HT1080 (cell line): Measurements from ENCODE around the gene DDX20. TPM values are rescaled to one million over a fixed set of nuclear protein-coding genes. Genes with fewer than 3 reads are reported as not detected.
"Not testable (repeated sequence)": the region's sequence is repeated elsewhere in the genome, so short reads cannot be mapped to it uniquely, and the experiment has no call there.

ENCODE experiments used
- DNase-seq: peaks from one replicate; pipeline ENCODE4 v3.0.0-alpha.2; 2015; ENCODE audit warnings: low read depth
- total RNA-seq: library from RNA; depleted of rRNA; stranded (reverse); fragments of >200 nt; shearing (Covaris generic); gene quantifications from 2 replicates; pipeline ENCODE4 v1.2.3, GENCODE V29; 2014

Gene DDX20
- total RNA-seq, 1 experiment from 2014 or later, result 32.4 TPM

- DNase-seq, result no peak
Measured at GRCh38 chr1:111732718-111733117, 23.0 kb upstream of the DDX20 start.

GRCh38 chr1:111733183-111733991, 22.3 kb upstream of the DDX20 start:
- peak; percentile 85 for DNase-seq

GRCh38 chr1:111733992-111734341, 21.7 kb upstream of the DDX20 start:
- DNase-seq, result no peak

GRCh38 chr1:111734426-111734825, 21.3 kb upstream of the DDX20 start:
- no peak for DNase-seq

DNA sequence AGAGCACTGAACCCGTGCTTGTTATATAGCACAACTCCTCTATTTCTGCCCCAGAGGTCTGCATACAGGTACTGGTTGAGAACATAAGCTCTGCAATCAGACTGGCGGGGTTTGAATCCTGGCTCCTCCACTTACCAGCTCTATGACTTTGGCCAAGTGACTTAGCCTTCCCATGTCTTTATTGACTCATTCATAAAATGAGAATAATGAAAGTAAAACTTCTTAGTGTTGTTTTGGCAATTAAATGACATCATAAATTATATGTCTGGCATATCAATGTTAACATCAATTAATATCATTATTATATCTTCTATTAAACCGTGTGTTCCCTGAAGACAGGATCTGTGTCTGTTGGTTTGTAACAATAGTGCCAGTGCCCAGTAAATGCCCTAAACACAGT, 20.8 kb upstream of the DDX20 start:
- no peak for DNase-seq

DNA sequence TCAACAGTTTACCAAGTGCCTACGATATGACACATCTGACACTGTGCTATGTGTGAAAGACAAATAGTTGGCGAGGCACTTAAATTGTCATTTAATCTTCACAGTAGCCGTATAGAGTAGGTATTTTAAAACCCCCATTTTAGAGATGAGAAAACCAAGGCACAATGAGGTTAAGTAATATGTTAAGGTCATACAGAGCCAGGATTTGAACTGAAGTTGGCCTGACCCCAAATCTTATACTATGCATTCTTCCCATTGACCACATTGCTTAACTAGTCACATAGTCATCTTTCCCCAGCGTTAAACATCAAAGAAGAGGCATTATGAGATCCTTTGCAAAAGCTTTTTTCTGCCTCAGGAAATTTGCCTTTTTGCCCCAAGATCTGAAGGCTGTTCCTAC, 20.4 kb upstream of the DDX20 start:
- DNase-seq, result no peak

- no peak for DNase-seq
Measured at GRCh38 chr1:111735858-111736544, 19.7 kb upstream of the DDX20 start.

- DNase-seq, result no peak
Measured at GRCh38 chr1:111736548-111737215, 19.0 kb upstream of the DDX20 start.

DNA sequence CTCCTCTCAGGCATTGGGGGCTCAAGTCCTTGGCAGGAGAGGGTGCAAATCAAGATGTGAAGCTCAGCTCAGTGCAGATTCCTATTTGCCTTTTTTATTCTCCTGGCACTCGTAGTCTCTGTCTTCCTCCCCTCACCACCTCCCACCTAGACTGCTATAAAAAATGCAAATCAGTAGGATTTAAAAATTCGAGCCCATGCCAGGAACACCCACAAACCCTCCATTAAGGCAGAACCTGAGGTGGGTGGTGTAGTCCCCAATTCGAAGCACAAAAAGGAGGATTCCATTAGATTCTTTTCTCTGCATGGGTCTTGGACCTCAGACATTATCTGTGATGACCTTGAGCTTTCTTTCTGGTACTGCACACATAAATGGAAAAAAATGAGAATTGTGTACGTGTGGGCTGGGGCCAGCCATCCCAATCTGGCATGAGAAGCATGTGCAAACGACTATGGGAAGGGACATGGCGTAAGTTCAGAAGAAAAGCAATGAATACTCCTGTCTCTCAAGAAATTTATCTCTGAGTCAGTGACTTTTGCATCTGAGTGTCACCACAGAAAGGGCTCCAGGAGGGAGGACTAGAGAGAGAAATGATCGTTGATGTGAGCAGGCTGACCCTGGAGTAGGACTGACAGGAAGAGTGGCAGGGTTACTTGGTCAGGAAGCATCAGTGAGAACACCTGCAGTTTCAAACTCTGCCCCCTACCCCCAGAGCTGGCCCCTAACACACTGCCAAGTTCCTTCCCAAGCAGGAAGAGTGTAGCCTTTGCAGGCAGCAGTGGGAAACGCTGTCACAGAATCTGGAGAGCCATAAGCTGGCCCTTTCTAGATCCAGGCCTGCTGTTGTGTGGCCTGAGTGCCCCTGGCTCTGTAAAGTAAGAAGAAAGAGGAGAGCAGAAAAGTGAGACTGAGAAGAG, 18.2 kb upstream of the DDX20 start:
- no peak for DNase-seq

DNA sequence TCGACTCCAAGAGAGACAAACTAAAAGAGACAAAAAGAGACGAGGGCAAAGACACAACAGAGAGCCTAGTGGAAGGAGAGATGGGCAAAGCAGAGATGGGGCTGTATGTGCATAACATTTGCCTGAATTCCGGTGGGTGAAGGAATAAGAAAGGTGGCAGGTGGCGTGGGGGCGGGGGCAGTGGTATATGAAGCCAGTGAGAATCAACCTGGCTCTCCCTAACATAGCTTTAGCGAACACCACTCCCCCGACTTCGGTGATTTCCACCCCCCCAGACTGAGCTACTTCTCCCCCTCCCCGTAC, 17.6 kb upstream of the DDX20 start:
- no peak for DNase-seq

- peak; percentile 55 for DNase-seq
Measured at GRCh38 chr1:111738436-111739193, 17.1 kb upstream of the DDX20 start.

DNA sequence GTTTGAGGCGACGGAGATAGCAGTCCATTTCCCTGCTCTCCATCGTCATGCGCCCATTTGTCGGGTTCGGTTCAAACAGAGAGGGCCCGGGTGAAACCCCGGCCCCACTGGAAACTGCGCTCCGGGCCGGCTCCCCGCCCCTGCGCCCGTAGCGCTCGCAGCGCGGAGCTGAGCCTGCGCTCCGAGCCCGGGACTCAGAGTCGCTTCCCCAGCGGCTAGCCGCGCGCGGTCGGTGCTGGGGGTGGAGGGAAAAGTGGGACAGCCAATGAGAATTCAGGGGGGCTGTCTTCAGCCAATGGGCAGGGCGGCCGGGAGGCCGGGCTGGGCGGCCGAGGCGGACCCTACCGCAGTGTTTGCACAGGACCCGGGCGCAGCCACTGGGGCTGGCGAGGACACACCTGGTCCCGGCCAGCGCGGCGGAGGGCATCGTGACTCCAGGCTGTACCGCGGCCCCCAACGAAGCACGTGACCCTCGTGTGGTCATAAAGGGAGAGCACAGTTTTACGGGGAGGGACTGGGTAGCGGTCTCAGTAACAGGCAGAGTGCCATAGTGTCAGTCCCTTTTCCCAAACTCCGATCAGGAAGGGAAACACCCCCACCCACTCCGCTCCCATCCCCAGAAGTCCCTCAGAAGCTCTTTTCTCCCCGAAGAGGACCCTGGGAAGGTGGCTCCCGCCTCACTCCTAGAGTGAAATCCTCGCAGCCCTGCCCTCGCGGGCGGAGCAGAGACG, 16.3 kb upstream of the DDX20 start, which contains the start of gene INKA2:
TSS of gene INKA2 (minus strand) at position 202 of the 731 bp plus-strand sequence. CDS start at position 49, 153 bp downstream.
- DNase-seq, result peak; percentile 89

- DNase-seq, result no peak
Measured at GRCh38 chr1:111739925-111740765, 15.6 kb upstream of the DDX20 start.

GRCh38 chr1:111742292-111742691, 13.4 kb upstream of the DDX20 start:
- DNase-seq, result not testable (repeated sequence)

GRCh38 chr1:111742938-111743549, 12.7 kb upstream of the DDX20 start:
- peak; percentile 49 for DNase-seq

- peak; percentile 51 for DNase-seq
Measured at GRCh38 chr1:111743679-111744101, 12.0 kb upstream of the DDX20 start.

GRCh38 chr1:111745675-111746613, 9.8 kb upstream of the DDX20 start:
- DNase-seq, result no peak
